Stomach smooth muscle (tissue), 2 donors: ENCODE measurements around the gene ARIH1.
"Not testable (repeated sequence)": the region's sequence is repeated elsewhere in the genome, so short reads cannot be mapped to it uniquely, and the experiment has no call there.

Experiments
- H3K27ac ChIP-seq: one replicate; pipeline ENCODE4 v1.7.0; 2013; ENCODE audit warnings: mild to moderate bottlenecking, low read length, inconsistent platforms
- H3K27me3 ChIP-seq, 2 donors: one replicate each; pipeline ENCODE4 v1.7.0; 2013; ENCODE audit warnings: low read length in 2 of 2; ENCODE audit not compliant: insufficient read depth in 2 of 2, control insufficient read depth in 1 of 2
- H3K36me3 ChIP-seq, 2 donors: one replicate each; pipeline ENCODE4 v1.7.0; 2013; ENCODE audit warnings: low read length in 2 of 2; ENCODE audit not compliant: control insufficient read depth in 2 of 2, insufficient read depth in 2 of 2
- H3K4me1 ChIP-seq: one replicate; pipeline ENCODE4 v1.7.0; 2013; ENCODE audit warnings: low read length; ENCODE audit not compliant: control insufficient read depth, insufficient read depth
- H3K4me3 ChIP-seq, 2 donors: one replicate each; pipeline ENCODE4 v1.7.0; 2013; ENCODE audit warnings: low read length in 2 of 2
- H3K9ac ChIP-seq, 2 donors: one replicate each; pipeline ENCODE4 v1.7.0; 2013; ENCODE audit warnings: low read length in 2 of 2, mild to moderate bottlenecking in 1 of 2
- H3K9me3 ChIP-seq, 2 donors: one replicate each; pipeline ENCODE4 v1.7.0; 2013; ENCODE audit warnings: low read length in 2 of 2; ENCODE audit not compliant: control insufficient read depth in 2 of 2
- donor health status: healthy.
- donor health status: Pancreatic carcinoma.

Gene ARIH1

GRCh38 chr15:72464251-72464650 is 9.9 kb upstream of the ARIH1 start:
- Histone ChIP-seq H3K4me3 (no peak overlapping the region), H3K27ac (no peak overlapping the region), H3K9ac (no peak overlapping the region), H3K9me3 (no peaks in the 10 kb centered on the region), H3K36me3 (no peaks in the 10 kb centered on the region), H3K4me1 (no peaks in the 10 kb centered on the region), H3K27me3 (no peaks in the 10 kb centered on the region)

- Histone ChIP-seq H3K27ac (no peak overlapping the region), H3K36me3 (peaks cover 3 to 6% of the 10 kb centered on the region in 2 donors), H3K9ac (no peak overlapping the region), H3K4me1 (peaks cover 2% of the 10 kb centered on the region), H3K9me3 (no peaks in the 10 kb centered on the region), H3K27me3 (no peaks in the 10 kb centered on the region), H3K4me3 (no peak overlapping the region)
Observed at GRCh38 chr15:72468103-72468502, 6.0 kb upstream of the ARIH1 start.

GRCh38 chr15:72472992-72473610 is 1.0 kb upstream of the ARIH1 start:
- no peaks in the 10 kb centered on the region for H3K27me3 ChIP-seq
- H3K9ac ChIP-seq, result peak overlapping the region; percentile 99 to 100
- peaks cover 3 to 6% of the 10 kb centered on the region in 2 donors for H3K36me3 ChIP-seq
- peak overlapping the region; percentile 100 for H3K27ac ChIP-seq
- H3K4me1 ChIP-seq, result peaks cover 11% of the 10 kb centered on the region
- H3K9me3 ChIP-seq, result no peaks in the 10 kb centered on the region
- H3K4me3 ChIP-seq, result peak overlapping the region; percentile 82 to 97

GRCh38 chr15:72474466-72474911 is 359 bp downstream of the ARIH1 start:
- H3K9ac ChIP-seq, result peak overlapping the region; percentile 99 to 100
- no peaks in the 10 kb centered on the region for H3K27me3 ChIP-seq
- peaks cover 15% of the 10 kb centered on the region for H3K4me1 ChIP-seq
- H3K9me3 ChIP-seq, result no peaks in the 10 kb centered on the region
- H3K27ac ChIP-seq, result peak overlapping the region; percentile 100
- peaks cover 3 to 6% of the 10 kb centered on the region in 2 donors for H3K36me3 ChIP-seq
- peak overlapping the region; percentile 61 to 97 for H3K4me3 ChIP-seq

GRCh38 chr15:72474912-72475628 is 940 bp downstream of the ARIH1 start:
- Histone ChIP-seq H3K27me3 (no peaks in the 10 kb centered on the region), H3K9me3 (no peaks in the 10 kb centered on the region), H3K36me3 (peaks cover 3 to 6% of the 10 kb centered on the region in 2 donors), H3K4me1 (peaks cover 15% of the 10 kb centered on the region), H3K27ac (peak overlapping the region; percentile 100), H3K4me3 (peak overlapping the region; percentile 97), H3K9ac (peak overlapping the region; percentile 99 to 100)

- H3K9ac ChIP-seq, result peak overlapping the region; percentile 99 to 100
- no peaks in the 10 kb centered on the region for H3K27me3 ChIP-seq
- H3K36me3 ChIP-seq, result peaks cover 3 to 6% of the 10 kb centered on the region in 2 donors
- peak overlapping the region; percentile 97 for H3K4me3 ChIP-seq
- no peaks in the 10 kb centered on the region for H3K9me3 ChIP-seq
- H3K4me1 ChIP-seq, result peaks cover 15% of the 10 kb centered on the region
- H3K27ac ChIP-seq, result peak overlapping the region; percentile 100
Observed at GRCh38 chr15:72475674-72476073, 1.5 kb downstream of the ARIH1 start.

- not testable (repeated sequence) for H3K27me3 ChIP-seq, H3K27ac ChIP-seq, H3K9me3 ChIP-seq, H3K36me3 ChIP-seq
- peak overlapping the region; percentile 20 to 24 for H3K4me3 ChIP-seq
- H3K9ac ChIP-seq, result peak overlapping the region in 1 of 2 donors; percentile 99
- H3K4me1 ChIP-seq, result peaks cover 17% of the 10 kb centered on the region
Observed at GRCh38 chr15:72476330-72476729, 2.2 kb downstream of the ARIH1 start.

GRCh38 chr15:72481015-72481659 is 7.0 kb downstream of the ARIH1 start:
- Histone ChIP-seq H3K4me1 (peaks cover 15% of the 10 kb centered on the region), H3K4me3 (no peak overlapping the region), H3K9me3 (no peaks in the 10 kb centered on the region), H3K27me3 (no peaks in the 10 kb centered on the region), H3K27ac (no peak overlapping the region), H3K9ac (no peak overlapping the region), H3K36me3 (no peaks in the 10 kb centered on the region)

GRCh38 chr15:72482275-72482674 is 8.1 kb downstream of the ARIH1 start:
- Histone ChIP-seq H3K36me3 (no peaks in the 10 kb centered on the region), H3K27ac (no peak overlapping the region), H3K27me3 (no peaks in the 10 kb centered on the region), H3K4me1 (peaks cover 17% of the 10 kb centered on the region), H3K4me3 (no peak overlapping the region), H3K9ac (no peak overlapping the region), H3K9me3 (no peaks in the 10 kb centered on the region)

- Histone ChIP-seq H3K4me1 (peaks cover 15% of the 10 kb centered on the region), H3K4me3 (no peak overlapping the region), H3K9ac (no peak overlapping the region), H3K27ac (no peak overlapping the region), H3K9me3 (no peaks in the 10 kb centered on the region), H3K36me3 (no peaks in the 10 kb centered on the region), H3K27me3 (no peaks in the 10 kb centered on the region)
Observed at GRCh38 chr15:72483279-72483678, 9.1 kb downstream of the ARIH1 start.
